ENCODE results near the gene CAP2.

CAP2 gene

DNA sequence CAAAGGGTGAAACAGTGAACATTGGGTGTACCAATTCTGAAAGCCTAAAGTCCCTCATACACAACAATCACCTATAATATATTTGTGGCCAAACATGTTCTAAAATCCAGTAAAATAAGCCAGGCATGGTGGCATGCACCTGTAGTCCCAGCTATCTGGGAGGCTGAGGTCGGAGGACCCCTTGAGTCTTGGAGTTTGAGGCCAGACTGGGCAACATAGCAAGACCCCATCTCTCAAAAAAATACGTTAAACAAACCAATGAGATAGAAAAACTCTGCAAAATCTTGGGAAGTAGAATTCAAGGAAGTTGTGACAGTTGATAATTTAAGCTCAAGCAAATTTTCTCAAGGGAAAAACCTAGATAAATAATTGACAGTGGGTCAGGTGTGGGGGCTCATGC is 92.6 kb downstream of the CAP2 start:
- ATAC-seq: no peak
- TF ChIP-seq CSDC2 (CRISPR knock-in tag; IDR thresholded peaks at IDR 0.05) (no peak), ESRRG (CRISPR knock-in tag; IDR thresholded peaks at IDR 0.05) (no peak)
- TF ChIP-seq, protein P1, sequence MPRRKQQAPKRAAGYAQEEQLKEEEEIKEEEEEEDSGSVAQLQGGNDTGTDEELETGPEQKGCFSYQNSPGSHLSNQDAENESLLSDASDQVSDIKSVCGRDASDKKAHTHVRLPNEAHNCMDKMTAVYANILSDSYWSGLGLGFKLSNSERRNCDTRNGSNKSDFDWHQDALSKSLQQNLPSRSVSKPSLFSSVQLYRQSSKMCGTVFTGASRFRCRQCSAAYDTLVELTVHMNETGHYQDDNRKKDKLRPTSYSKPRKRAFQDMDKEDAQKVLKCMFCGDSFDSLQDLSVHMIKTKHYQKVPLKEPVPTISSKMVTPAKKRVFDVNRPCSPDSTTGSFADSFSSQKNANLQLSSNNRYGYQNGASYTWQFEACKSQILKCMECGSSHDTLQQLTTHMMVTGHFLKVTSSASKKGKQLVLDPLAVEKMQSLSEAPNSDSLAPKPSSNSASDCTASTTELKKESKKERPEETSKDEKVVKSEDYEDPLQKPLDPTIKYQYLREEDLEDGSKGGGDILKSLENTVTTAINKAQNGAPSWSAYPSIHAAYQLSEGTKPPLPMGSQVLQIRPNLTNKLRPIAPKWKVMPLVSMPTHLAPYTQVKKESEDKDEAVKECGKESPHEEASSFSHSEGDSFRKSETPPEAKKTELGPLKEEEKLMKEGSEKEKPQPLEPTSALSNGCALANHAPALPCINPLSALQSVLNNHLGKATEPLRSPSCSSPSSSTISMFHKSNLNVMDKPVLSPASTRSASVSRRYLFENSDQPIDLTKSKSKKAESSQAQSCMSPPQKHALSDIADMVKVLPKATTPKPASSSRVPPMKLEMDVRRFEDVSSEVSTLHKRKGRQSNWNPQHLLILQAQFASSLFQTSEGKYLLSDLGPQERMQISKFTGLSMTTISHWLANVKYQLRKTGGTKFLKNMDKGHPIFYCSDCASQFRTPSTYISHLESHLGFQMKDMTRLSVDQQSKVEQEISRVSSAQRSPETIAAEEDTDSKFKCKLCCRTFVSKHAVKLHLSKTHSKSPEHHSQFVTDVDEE (CRISPR knock-in tag; IDR thresholded peaks at IDR 0.05): no peak

DNA sequence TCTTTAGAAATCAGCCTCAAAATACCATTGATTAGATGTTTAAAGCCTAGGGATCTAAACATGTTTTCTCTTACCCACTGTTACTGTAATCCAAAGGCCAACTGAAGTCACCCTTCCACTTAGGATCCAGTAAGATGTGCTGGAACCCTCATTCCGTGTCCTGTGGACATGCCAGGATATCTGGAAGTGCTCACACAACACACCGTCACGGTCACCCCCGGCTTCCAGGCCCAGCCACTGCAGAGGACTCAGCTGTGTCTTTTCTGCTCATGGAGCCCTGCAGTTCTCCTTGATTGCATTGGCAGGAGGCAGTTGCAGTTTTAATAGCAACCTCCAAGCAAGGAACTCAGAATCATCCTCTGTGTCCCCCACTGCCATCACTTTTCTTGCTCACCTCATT is 93.3 kb downstream of the CAP2 start:
- no peak for TF ChIP-seq CSDC2 (CRISPR knock-in tag; IDR thresholded peaks at IDR 0.05)
- no peak for TF ChIP-seq BACH2 (CRISPR knock-in tag; IDR thresholded peaks at IDR 0.05; ENCODE audit: borderline replicate concordance)
- TF ChIP-seq ZFP30 (CRISPR knock-in tag; IDR thresholded peaks at IDR 0.05): no peak
- TF ChIP-seq RARB (CRISPR knock-in tag; IDR thresholded peaks at IDR 0.05): no peak
- no peak for TF ChIP-seq ZNF8 (CRISPR knock-in tag; IDR thresholded peaks at IDR 0.05)
- TF ChIP-seq ZFP3 (CRISPR knock-in tag; IDR thresholded peaks at IDR 0.05): no peak
- ATAC-seq: no peak

DNA sequence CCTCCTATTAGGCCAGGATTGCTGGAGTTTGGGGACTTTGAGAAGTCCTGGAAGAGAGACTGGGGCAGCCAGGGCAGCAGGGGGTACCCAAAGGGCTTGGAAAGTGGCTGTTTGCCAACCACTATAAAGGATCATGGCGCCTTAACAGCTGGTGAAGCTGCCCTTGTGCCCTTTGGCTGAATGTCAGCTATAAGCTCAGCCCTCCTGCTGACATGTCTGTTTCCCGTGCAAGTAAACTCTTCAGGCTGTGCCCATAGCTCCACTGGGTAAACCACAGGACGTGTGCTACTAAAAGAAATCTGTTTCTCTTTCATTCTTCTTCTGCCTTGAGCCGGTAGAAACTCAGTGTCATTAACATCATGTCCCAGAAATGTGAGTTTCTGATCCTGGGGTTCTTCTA is 97.3 kb downstream of the CAP2 start:
- no peak for ATAC-seq
- TF ChIP-seq ARNTL (CRISPR knock-in tag; IDR thresholded peaks at IDR 0.05; ENCODE audit: borderline replicate concordance, low read depth) (no peak), GLIS3 (CRISPR knock-in tag; IDR thresholded peaks at IDR 0.05) (no peak), TCF4 (CRISPR knock-in tag; IDR thresholded peaks at IDR 0.05; ENCODE audit: borderline replicate concordance) (no peak), ESRRG (CRISPR knock-in tag; IDR thresholded peaks at IDR 0.05) (no peak), ZNF70 (CRISPR knock-in tag; IDR thresholded peaks at IDR 0.05) (no peak), ZFP30 (CRISPR knock-in tag; IDR thresholded peaks at IDR 0.05) (no peak), RARB (CRISPR knock-in tag; IDR thresholded peaks at IDR 0.05) (no peak), ZC3H10 (CRISPR knock-in tag; IDR thresholded peaks at IDR 0.05) (no peak), ISL1 (CRISPR knock-in tag; IDR thresholded peaks at IDR 0.05) (no peak), ZNF8 (CRISPR knock-in tag; IDR thresholded peaks at IDR 0.05) (no peak), OSR1 (CRISPR knock-in tag; IDR thresholded peaks at IDR 0.05) (no peak)
- TF ChIP-seq, protein P2, sequence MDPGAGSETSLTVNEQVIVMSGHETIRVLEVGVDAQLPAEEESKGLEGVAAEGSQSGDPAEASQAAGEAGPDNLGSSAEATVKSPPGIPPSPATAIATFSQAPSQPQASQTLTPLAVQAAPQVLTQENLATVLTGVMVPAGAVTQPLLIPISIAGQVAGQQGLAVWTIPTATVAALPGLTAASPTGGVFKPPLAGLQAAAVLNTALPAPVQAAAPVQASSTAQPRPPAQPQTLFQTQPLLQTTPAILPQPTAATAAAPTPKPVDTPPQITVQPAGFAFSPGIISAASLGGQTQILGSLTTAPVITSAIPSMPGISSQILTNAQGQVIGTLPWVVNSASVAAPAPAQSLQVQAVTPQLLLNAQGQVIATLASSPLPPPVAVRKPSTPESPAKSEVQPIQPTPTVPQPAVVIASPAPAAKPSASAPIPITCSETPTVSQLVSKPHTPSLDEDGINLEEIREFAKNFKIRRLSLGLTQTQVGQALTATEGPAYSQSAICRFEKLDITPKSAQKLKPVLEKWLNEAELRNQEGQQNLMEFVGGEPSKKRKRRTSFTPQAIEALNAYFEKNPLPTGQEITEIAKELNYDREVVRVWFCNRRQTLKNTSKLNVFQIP (CRISPR knock-in tag; IDR thresholded peaks at IDR 0.05; ENCODE audit: borderline replicate concordance, low read depth): no peak
- TF ChIP-seq, protein P3, sequence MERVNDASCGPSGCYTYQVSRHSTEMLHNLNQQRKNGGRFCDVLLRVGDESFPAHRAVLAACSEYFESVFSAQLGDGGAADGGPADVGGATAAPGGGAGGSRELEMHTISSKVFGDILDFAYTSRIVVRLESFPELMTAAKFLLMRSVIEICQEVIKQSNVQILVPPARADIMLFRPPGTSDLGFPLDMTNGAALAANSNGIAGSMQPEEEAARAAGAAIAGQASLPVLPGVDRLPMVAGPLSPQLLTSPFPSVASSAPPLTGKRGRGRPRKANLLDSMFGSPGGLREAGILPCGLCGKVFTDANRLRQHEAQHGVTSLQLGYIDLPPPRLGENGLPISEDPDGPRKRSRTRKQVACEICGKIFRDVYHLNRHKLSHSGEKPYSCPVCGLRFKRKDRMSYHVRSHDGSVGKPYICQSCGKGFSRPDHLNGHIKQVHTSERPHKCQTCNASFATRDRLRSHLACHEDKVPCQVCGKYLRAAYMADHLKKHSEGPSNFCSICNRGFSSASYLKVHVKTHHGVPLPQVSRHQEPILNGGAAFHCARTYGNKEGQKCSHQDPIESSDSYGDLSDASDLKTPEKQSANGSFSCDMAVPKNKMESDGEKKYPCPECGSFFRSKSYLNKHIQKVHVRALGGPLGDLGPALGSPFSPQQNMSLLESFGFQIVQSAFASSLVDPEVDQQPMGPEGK (CRISPR knock-in tag; IDR thresholded peaks at IDR 0.05; ENCODE audit: borderline replicate concordance): no peak
- TF ChIP-seq, protein P4, sequence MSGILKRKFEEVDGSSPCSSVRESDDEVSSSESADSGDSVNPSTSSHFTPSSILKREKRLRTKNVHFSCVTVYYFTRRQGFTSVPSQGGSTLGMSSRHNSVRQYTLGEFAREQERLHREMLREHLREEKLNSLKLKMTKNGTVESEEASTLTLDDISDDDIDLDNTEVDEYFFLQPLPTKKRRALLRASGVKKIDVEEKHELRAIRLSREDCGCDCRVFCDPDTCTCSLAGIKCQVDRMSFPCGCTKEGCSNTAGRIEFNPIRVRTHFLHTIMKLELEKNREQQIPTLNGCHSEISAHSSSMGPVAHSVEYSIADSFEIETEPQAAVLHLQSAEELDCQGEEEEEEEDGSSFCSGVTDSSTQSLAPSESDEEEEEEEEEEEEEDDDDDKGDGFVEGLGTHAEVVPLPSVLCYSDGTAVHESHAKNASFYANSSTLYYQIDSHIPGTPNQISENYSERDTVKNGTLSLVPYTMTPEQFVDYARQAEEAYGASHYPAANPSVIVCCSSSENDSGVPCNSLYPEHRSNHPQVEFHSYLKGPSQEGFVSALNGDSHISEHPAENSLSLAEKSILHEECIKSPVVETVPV (CRISPR knock-in tag; IDR thresholded peaks at IDR 0.05): no peak

DNA sequence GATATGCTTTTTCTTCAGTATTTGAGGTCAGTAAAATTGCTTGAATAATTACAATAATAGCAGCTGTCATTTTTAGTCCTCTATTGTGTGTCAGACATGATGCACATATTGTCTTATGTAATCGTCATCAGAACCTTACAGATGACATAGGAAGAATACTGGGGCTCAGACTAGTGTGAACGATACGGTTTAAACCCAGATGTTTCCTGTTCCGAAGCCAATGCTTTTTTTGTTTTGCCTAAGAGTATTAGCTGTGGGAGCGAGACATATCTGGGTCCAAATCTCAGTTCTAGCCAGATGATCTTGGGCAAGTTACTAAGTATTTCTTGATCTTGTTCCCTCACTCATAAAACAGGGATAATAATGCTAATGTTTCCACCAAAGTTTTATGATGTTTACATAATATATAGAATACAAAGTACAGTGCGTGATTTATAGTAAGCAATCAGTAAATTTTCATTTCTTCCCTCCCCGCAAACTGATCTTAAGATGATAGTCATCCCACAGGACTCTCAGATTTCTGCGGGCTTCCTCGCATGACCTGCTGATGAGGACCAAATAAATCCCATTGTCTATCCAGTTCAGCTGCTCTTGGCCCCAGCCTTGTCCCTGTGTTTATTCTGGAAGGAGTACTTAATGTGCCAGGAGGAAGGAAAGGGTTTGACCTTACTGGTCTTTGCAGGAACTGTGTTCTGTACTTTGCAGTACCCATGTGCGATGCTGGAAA is 98.2 kb downstream of the CAP2 start:
- TF ChIP-seq ZFP30 (CRISPR knock-in tag; IDR thresholded peaks at IDR 0.05) (no peak), OSR1 (CRISPR knock-in tag; IDR thresholded peaks at IDR 0.05) (no peak), TCF4 (CRISPR knock-in tag; IDR thresholded peaks at IDR 0.05; ENCODE audit: borderline replicate concordance) (no peak), ESRRG (CRISPR knock-in tag; IDR thresholded peaks at IDR 0.05) (no peak), PPARA (CRISPR knock-in tag; IDR thresholded peaks at IDR 0.05; ENCODE audit: borderline replicate concordance) (no peak), ZNF70 (CRISPR knock-in tag; IDR thresholded peaks at IDR 0.05) (no peak)
- TF ChIP-seq, protein P1 (CRISPR knock-in tag; IDR thresholded peaks at IDR 0.05): no peak
- ATAC-seq: no peak
